ENCODE data around the gene AMIGO3. TPM values are rescaled to one million over a fixed set of nuclear protein-coding genes. Genes with fewer than 3 reads are reported as not detected.
A peak's percentile ranks its signal among the peaks of the same experiment; 100 is the strongest.

The AMIGO3 gene
- polyA plus RNA-seq, 1 of the 3 experiments (the other 2 are of a cell fraction): 1.1 TPM

DNA sequence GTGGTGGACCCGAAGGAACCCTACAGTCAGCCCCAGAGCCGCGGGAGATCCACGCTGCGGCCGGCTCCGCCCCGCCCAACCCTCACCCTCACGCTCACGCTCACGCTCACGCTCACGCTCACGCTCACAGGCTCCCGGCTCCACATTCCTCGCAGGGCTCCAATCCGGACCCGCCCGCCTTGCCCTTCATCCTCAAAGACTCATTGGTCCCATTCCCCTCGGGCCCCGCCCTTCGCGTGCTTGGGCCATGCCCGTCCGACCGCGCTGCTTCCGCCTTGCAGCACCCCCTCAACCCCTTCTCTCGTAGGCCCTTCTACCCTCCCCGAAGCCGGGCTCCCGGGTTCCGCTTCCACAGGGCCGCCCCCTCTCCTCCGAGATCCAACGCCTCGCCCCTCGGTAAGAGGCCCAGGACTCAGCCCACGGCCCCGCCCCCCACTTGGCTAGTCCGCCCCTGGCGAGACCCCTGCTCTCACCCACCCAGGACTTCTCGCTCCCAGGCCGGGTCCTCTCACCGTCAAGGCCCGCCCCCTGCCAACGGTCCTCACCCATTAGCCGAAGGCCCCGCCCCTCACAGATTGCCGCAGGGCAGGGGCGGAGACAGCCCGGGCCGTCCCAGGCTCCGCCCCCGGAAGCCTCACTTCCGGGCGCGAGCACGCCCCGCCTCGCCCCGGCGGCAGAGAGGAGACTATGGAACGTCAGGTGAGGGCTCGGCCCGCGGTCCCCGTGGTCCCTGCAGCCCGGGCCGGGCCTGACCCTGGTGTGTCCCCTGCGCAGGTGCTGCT lies 45.6 kb downstream of the AMIGO3 start, which contains the start of gene APEH (continued):
- no peak for TF ChIP-seq TEAD4 (IDR thresholded peaks at IDR 0.05; ENCODE audit: borderline replicate concordance, insufficient read depth)
- peak; percentile 24; the same call in 1 of the 2 replicates for TF ChIP-seq SIN3A (IDR thresholded peaks at IDR 0.05; ENCODE audit: borderline replicate concordance, low read depth, low read length)
- TF ChIP-seq FOXM1 (IDR thresholded peaks at IDR 0.05; ENCODE audit: low read depth): no peak
- TF ChIP-seq NFIC (IDR thresholded peaks at IDR 0.05; ENCODE audit: borderline replicate concordance): no peak
- TF ChIP-seq EZH2phosphoT487 (IDR thresholded peaks at IDR 0.05; ENCODE audit: borderline replicate concordance, low read depth): no peak
- TF ChIP-seq, protein P1, sequence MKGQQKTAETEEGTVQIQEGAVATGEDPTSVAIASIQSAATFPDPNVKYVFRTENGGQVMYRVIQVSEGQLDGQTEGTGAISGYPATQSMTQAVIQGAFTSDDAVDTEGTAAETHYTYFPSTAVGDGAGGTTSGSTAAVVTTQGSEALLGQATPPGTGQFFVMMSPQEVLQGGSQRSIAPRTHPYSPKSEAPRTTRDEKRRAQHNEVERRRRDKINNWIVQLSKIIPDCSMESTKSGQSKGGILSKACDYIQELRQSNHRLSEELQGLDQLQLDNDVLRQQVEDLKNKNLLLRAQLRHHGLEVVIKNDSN (IDR thresholded peaks at IDR 0.05; ENCODE audit: borderline replicate concordance, low read depth): no peak
- TF ChIP-seq MEF2A (IDR thresholded peaks at IDR 0.05; ENCODE audit: borderline replicate concordance, low read depth): no peak
- TF ChIP-seq YY1 (IDR thresholded peaks at IDR 0.05; ENCODE audit: low read depth): no peak
- TF ChIP-seq FOSL2 (IDR thresholded peaks at IDR 0.05; ENCODE audit: borderline replicate concordance, low read depth): no peak
- TF ChIP-seq RXRA (IDR thresholded peaks at IDR 0.05; ENCODE audit: borderline replicate concordance, low read depth): no peak
- peak; percentile 61 for TF ChIP-seq POLR2AphosphoS5 (IDR thresholded peaks at IDR 0.05; ENCODE audit: low read depth, low read length)
- TF ChIP-seq, protein P2, sequence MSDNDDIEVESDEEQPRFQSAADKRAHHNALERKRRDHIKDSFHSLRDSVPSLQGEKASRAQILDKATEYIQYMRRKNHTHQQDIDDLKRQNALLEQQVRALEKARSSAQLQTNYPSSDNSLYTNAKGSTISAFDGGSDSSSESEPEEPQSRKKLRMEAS (IDR thresholded peaks at IDR 0.05; ENCODE audit: low read depth): no peak; the same call in none of the 2 replicates

DNA sequence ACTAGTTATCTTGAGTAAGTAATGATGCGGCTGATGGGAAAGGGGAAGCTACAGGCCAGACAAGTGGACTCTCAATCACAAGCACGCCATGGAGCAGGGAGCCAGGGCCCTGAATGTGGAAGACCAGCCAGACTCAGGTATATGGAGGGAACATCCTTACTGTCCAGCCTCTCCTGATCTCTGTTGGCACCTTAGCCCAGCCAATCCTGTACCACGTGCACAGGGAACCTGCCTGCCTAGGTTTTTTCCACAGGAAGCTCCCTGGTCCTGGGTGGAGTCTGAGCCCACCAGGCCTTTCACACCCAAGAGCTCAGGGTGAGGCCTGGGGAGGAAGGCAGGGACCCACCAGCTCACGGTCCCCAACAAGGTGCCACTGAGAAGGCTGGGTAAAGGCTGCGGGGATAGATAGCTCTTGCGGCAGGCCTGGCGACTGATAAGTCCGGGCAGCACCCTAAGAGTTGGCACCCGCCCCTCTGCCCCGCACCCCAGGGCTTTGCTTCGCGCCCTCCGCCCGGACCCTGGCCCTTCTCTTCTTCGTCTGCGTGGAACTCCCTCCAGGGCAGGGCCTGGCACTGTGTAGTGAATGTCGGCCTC lies 46.3 kb downstream of the AMIGO3 start:
- no peaks in the 10 kb centered on the region for H3K9me3 ChIP-seq
- H3K79me2 ChIP-seq (ENCODE audit: insufficient read depth): peaks cover 24% of the 10 kb centered on the region
- peak overlapping the region; percentile 96 for H3K4me2 ChIP-seq
- H3K9me2 ChIP-seq: no peaks in the 10 kb centered on the region
- peaks cover 7 to 19% of the 10 kb centered on the region in 2 experiments; a peak in 1 of 4 replicates for H3K4me1 ChIP-seq (ENCODE audit: control insufficient read depth in 1 of 2, insufficient read depth in 2 of 2, low read depth in 1 of 2, low read length in 1 of 2)
- H3K4me3 ChIP-seq (ENCODE audit: low read depth in 2 of 2, low read length in 1 of 2): peak overlapping the region; percentile 83 to 90
- H3K36me3 ChIP-seq (replicated peaks in 1 of 2; ENCODE audit: control insufficient read depth in 1 of 2, insufficient read depth in 2 of 2, low read length in 1 of 2): peaks cover 11 to 28% of the 10 kb centered on the region in 2 experiments
- peak overlapping the region; percentile 81; the same call in 1 of the 2 replicates for H2AFZ ChIP-seq (ENCODE audit: low read depth)
- no peaks in the 10 kb centered on the region for H3K27me3 ChIP-seq (ENCODE audit: insufficient read depth)
- DNase-seq: no peak
- peak overlapping the region; percentile 83 to 90 for H3K27ac ChIP-seq (ENCODE audit: low read depth in 2 of 2, low read length in 1 of 2)
- ChIA-PET POLR2A (interaction anchor here (0.6 to 2.0 kb wide), 4 partner anchors 120 to 203 kb away, joined by 3 to 17 read pairs (median 4); partner anchors contain the start of gene DAG1), CTCF (interaction anchor here (0.7 to 5.6 kb wide), 5 partner anchors 32 to 147 kb away, joined by 3 to 299 read pairs (median 5); partner anchors contain the start of gene BSN)
- H3F3A ChIP-seq (replicated peaks; ENCODE audit: insufficient read depth): peaks cover 5% of the 10 kb centered on the region
- WGBS (ENCODE audit: low lambda C conversion rate): 19% methylated on average over 8 of the region's 17 CpGs
- H3K9ac ChIP-seq: peak overlapping the region; percentile 86; the same call in 1 of the 2 replicates
- H4K20me1 ChIP-seq (ENCODE audit: insufficient read depth): no peaks in the 10 kb centered on the region
- TF ChIP-seq NFIC (IDR thresholded peaks at IDR 0.05; ENCODE audit: borderline replicate concordance) (no peak), ELF1 (IDR thresholded peaks at IDR 0.05) (no peak), CHD2 (IDR thresholded peaks at IDR 0.05; ENCODE audit: low read length, partially characterized antibody) (no peak), TEAD4 (IDR thresholded peaks at IDR 0.05; ENCODE audit: borderline replicate concordance, insufficient read depth) (no peak), GATA2 (CRISPR knock-in tag; IDR thresholded peaks at IDR 0.05) (no peak), EP300 (IDR thresholded peaks at IDR 0.05; ENCODE audit: borderline replicate concordance in 1 of 2, low read depth in 1 of 2, low read length in 1 of 2) (no peak), TAF1 (IDR thresholded peaks at IDR 0.05; ENCODE audit: borderline replicate concordance, low read depth, low read length) (no peak), RFX5 (IDR thresholded peaks at IDR 0.05; ENCODE audit: low read length) (no peak), FOXJ3 (CRISPR knock-in tag; IDR thresholded peaks at IDR 0.05) (no peak)
- TF ChIP-seq, protein P3, sequence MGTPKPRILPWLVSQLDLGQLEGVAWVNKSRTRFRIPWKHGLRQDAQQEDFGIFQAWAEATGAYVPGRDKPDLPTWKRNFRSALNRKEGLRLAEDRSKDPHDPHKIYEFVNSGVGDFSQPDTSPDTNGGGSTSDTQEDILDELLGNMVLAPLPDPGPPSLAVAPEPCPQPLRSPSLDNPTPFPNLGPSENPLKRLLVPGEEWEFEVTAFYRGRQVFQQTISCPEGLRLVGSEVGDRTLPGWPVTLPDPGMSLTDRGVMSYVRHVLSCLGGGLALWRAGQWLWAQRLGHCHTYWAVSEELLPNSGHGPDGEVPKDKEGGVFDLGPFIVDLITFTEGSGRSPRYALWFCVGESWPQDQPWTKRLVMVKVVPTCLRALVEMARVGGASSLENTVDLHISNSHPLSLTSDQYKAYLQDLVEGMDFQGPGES (IDR thresholded peaks at IDR 0.05; ENCODE audit: low read depth, low read length): no peak
- TF ChIP-seq, protein P4, sequence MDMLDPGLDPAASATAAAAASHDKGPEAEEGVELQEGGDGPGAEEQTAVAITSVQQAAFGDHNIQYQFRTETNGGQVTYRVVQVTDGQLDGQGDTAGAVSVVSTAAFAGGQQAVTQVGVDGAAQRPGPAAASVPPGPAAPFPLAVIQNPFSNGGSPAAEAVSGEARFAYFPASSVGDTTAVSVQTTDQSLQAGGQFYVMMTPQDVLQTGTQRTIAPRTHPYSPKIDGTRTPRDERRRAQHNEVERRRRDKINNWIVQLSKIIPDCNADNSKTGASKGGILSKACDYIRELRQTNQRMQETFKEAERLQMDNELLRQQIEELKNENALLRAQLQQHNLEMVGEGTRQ (IDR thresholded peaks at IDR 0.05; ENCODE audit: borderline replicate concordance, low read depth, low read length): no peak
- TF ChIP-seq, protein P5, sequence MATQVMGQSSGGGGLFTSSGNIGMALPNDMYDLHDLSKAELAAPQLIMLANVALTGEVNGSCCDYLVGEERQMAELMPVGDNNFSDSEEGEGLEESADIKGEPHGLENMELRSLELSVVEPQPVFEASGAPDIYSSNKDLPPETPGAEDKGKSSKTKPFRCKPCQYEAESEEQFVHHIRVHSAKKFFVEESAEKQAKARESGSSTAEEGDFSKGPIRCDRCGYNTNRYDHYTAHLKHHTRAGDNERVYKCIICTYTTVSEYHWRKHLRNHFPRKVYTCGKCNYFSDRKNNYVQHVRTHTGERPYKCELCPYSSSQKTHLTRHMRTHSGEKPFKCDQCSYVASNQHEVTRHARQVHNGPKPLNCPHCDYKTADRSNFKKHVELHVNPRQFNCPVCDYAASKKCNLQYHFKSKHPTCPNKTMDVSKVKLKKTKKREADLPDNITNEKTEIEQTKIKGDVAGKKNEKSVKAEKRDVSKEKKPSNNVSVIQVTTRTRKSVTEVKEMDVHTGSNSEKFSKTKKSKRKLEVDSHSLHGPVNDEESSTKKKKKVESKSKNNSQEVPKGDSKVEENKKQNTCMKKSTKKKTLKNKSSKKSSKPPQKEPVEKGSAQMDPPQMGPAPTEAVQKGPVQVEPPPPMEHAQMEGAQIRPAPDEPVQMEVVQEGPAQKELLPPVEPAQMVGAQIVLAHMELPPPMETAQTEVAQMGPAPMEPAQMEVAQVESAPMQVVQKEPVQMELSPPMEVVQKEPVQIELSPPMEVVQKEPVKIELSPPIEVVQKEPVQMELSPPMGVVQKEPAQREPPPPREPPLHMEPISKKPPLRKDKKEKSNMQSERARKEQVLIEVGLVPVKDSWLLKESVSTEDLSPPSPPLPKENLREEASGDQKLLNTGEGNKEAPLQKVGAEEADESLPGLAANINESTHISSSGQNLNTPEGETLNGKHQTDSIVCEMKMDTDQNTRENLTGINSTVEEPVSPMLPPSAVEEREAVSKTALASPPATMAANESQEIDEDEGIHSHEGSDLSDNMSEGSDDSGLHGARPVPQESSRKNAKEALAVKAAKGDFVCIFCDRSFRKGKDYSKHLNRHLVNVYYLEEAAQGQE (IDR thresholded peaks at IDR 0.05; ENCODE audit: low read depth, low read length): no peak
